ENCODE measurements around the gene PXMP2.

Gene PXMP2

DNA sequence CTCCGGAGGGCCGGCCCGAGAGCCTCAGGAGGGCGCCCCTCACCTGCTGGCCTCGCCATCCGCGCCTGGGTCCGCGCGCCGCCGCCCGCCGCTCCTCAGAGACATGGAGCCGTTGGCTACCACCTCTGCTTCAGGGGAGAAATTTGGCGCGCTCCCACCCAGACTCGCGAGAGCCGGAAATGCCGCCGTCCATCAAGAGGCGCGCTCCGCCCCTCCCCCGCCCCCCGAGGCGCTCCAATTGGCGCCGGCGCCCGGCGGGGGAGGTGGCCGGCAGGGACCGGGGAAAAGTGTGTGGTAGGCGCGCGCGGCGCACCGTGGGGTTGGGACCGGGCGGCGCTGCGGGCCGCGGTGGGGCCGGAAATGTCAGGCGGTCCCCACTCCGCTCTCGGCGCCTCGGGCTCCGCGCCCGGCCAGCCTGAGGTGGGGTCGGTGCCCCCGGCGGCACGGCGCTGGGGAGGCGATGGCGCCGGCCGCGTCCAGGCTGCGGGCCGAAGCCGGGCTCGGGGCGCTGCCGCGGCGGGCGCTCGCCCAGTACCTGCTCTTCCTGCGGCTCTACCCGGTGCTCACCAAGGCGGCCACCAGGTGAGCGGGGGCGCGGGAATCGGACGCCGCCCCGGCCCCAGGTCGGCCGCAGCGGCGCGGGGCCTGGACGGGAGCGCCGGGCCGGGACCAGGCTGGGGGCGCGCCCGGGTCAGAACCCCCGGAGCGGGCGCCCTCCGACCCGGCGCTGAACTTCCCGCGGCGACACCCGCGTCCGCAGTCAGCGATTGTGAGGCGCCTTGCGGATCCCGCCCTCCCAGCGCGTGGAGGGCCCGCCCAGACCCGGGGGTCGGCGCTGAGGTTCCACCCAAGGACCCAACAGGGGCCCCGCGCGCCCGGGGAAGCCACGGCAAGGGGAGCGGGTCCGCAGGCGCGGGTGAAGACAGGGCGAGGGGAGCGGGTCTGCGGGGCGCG is at the start of gene PXMP2, which contains the start of gene POLE:
Gene PXMP2 (plus strand): TSS at position 377 of the 954 bp plus-strand sequence. CDS start 84 bp downstream, at position 461.
Gene POLE (minus strand): TSS at position 132 of the 954 bp plus-strand sequence. CDS start 27 bp downstream, at position 105.
- ATAC-seq (peak; percentile 96), DNase-seq (ENCODE audit: low spot score in 2 of 2) (peak; percentile 84 to 93)
- H3K4me1 Mint-ChIP-seq, result peaks cover 12% of the 10 kb centered on the region
- H3K27ac Mint-ChIP-seq, result peak within 1 kb of the TSS; percentile 81
- peaks cover 22% of the 10 kb centered on the region for H3K36me3 Mint-ChIP-seq
- no peaks in the 10 kb centered on the region for H3K9me3 Mint-ChIP-seq
- H3K4me3 Mint-ChIP-seq, result peak within 1 kb of the TSS; percentile 71

DNA sequence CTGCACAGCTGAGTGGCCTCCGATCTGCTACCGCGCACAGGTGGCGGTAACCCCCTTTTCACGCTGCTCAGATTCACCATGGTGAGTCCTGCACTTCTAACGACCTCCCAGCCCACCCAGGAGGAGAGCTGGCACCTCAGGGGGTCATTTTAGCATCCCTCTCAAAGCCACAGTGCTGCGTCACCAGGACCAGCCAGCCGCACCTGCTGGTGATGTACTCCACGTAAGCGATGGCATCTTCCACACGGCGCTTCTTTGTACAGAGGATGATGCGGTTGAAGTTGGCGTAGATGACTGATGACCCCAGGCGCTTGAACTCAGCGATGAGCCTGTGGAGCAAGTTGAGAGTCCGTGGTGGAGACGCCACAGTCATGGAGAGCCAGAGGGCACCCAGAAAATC is 49.6 kb upstream of the PXMP2 start:
- Mint-ChIP-seq H3K36me3 (peaks cover 86% of the 10 kb centered on the region), H3K4me1 (peaks cover 14% of the 10 kb centered on the region), H3K27ac (peak overlapping the region; percentile 50), H3K4me3 (no peak overlapping the region), H3K9me3 (no peaks in the 10 kb centered on the region)
- no peak for DNase-seq (ENCODE audit: low spot score in 2 of 2)
- no peak for ATAC-seq

DNA sequence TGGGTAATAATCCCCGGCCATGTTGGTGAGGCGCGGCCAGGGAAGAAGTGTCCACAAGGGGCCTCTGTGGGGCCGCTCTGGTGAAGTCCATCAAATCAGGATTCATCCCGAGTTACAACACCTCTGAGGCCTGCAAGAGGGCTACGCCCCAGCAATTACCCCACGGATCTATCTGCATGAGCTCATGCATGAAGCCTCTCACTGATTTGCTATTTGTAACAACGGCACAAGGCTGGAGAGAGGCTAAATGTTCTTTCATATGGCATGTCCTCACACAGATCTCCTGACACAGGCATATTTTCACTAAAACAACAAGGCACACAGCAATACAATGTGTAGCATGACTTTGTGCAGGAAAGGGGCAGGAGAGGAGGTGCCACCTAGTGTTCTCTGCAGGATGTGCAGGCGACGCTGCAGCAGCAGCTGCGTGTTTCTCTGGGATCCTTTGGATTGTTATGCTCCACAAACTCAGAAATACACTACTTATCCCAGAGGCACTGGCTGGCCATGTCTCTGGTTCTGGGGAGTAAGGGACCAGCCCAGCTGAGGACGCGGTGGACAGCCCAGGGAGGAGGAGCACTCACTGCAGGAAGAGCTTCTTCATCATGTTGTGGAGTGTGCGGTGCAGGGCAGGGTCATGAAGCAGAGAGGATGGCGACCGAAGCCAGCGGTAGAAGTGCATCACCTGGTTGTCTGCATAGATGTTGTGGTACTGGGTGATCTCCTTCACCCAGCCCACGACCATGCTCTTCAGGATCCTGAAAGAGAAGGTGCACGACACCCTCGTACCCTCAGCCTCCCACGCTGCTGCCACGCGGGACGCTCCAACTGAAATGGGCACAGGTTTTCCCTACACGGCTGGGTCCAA is 48.6 kb upstream of the PXMP2 start:
- Mint-ChIP-seq H3K36me3 (peaks cover 82% of the 10 kb centered on the region), H3K27ac (no peak overlapping the region)
- no peak for DNase-seq (ENCODE audit: low spot score in 2 of 2)

DNA sequence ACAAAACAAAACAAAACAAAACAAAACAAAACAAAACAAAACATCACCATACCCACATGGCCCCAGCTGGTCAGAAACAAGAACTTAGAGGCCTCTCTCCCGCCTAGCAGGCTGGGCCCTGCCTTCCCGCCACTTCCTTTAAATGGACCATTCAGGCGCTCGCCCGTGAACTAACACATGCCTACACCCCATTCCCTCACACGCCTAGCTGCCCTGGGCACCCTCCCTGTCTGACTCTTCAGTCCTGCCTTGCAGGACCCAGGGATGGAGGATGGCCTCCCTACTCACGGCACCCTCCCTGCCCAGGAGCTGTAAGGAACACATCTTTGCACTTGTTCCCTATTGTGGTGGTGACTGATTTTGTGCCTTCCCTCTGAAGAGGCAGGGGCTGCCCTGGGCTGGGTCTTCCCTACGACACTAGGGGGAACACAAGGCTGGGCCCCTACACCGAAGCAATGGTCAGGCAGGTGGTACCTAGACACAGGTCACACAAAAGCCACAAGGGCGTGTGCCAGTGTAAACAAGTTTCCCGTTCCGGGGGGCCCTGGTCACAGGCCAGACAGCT is 47.3 kb upstream of the PXMP2 start:
- ATAC-seq (no peak), DNase-seq (ENCODE audit: low spot score in 2 of 2) (no peak)
- peaks cover 10% of the 10 kb centered on the region for H3K4me1 Mint-ChIP-seq
- no peak overlapping the region for H3K27ac Mint-ChIP-seq
- H3K9me3 Mint-ChIP-seq, result no peaks in the 10 kb centered on the region
- no peak overlapping the region for H3K4me3 Mint-ChIP-seq
- peaks cover 76% of the 10 kb centered on the region for H3K36me3 Mint-ChIP-seq

More for the DNA sequence above, 48.6 kb upstream of the PXMP2 start:
- ATAC-seq, result no peak
- Mint-ChIP-seq H3K4me1 (peaks cover 14% of the 10 kb centered on the region), H3K4me3 (no peak overlapping the region), H3K9me3 (no peaks in the 10 kb centered on the region)

DNA sequence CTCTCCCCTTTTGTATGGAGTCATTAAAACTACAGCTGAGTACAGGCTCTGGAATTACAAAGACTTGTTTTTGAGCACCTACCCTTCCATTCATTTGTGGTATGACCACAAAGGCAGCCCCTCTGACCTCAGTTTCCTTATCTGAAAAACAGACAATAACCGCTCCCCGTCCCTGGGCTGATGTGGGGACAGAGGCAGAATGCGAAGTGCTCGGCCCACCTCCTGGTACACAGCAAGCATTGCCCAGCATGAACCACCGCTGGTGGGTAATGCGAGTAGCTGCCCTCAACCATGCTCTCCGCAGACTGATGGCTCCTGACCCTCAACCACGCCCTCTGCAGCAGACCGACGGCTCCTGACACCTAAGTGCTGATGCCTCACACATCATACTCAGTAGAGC is 46.5 kb upstream of the PXMP2 start:
- Mint-ChIP-seq H3K36me3 (peaks cover 76% of the 10 kb centered on the region), H3K4me1 (peaks cover 6% of the 10 kb centered on the region), H3K4me3 (no peak overlapping the region), H3K9me3 (no peaks in the 10 kb centered on the region), H3K27ac (peak overlapping the region; percentile 57)
- no peak for DNase-seq (ENCODE audit: low spot score in 2 of 2)
- no peak for ATAC-seq

DNA sequence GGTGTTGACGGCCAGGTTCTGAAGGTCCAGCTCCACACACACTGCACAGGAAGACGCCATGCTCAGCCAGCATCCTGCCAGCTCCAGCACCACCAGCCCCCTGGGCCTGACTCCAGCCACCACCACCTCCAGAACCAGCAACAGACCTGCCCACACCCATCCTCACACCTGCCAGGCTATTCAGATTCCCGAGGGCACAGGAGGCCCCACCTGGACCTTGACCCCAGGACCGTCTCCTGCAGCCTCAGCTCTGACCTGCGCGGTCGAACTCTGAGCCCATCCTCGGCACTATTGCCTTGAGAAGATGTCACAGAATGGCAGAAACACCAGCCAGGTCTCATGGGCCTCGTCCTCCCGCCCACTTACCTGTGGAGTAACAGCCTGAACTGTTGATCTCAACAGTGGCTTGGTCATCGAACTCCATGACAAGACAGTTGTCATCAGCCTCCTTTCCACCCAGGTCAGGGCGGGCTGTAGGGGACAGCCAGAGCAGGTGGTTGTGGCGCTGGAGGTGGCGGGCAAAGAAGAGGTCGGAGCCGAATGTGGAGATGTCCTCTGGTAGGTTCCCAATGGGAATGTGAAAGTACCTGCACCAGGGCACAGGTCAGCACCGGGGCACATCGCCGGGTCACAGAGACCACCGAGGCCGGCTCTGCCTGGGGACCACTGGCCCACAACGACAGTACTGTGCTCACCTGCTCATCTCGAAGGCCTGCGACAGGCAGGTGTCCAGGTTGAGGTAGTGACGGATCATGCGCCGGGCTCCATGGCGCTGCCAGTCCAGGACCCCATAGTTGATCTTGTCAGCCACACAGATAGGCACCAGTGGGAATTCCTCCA is 45.4 kb upstream of the PXMP2 start:
- Mint-ChIP-seq H3K4me1 (peaks cover 6% of the 10 kb centered on the region), H3K27ac (no peak overlapping the region), H3K9me3 (no peaks in the 10 kb centered on the region), H3K36me3 (peaks cover 76% of the 10 kb centered on the region), H3K4me3 (no peak overlapping the region)
- ATAC-seq (no peak), DNase-seq (ENCODE audit: low spot score in 2 of 2) (no peak)

DNA sequence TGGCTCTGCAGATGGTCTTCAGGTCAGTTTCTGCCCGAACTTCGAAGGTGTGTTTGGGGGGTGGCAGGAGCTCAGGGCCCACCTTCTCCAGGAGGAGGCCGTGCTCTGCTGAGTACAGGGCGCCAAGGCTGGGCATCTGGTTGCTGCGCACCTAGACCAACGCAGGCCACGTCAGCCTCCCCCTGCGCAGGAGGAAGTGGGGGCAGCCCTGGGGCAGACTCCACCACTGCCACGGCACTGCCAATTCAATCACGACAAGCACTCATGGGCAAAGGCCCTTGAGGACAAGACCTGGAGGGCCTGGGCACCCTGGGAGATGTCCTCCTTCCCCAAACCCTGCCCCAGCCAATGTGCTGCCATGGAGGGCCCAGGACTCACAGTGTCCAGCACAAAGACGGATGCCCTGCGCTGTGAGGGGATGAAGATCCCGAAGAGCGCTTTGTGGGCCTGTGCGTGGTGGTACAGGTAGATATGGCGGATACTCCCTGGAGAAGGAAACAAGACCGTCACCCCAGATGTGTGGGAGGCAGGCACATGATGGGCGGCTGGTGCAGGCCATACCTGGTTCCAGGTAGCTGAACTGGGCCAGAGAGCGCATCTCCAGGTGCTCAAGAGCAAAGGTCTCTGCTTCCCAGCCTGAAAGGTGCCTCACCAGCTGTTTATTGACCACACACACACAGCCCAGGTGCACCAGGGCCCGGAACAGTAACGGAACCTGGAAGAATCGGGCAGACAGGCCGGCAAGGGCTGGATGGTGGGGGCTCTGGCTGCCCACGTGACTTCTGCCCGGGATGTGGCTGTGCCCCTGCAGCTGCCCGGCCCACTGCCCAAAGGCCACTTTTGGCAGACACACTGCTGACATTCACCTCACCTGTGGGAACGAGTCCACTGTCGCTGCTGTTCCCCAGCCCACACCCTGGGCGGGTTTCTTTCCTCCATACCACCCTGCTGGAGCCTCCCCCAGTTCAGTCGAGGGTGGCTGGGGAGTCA is 44.2 kb upstream of the PXMP2 start:
- Mint-ChIP-seq H3K36me3 (peaks cover 76% of the 10 kb centered on the region), H3K4me3 (no peak overlapping the region), H3K9me3 (no peaks in the 10 kb centered on the region), H3K27ac (no peak overlapping the region), H3K4me1 (peaks cover 6% of the 10 kb centered on the region)
- no peak for DNase-seq (ENCODE audit: low spot score in 2 of 2)
- no peak for ATAC-seq

DNA sequence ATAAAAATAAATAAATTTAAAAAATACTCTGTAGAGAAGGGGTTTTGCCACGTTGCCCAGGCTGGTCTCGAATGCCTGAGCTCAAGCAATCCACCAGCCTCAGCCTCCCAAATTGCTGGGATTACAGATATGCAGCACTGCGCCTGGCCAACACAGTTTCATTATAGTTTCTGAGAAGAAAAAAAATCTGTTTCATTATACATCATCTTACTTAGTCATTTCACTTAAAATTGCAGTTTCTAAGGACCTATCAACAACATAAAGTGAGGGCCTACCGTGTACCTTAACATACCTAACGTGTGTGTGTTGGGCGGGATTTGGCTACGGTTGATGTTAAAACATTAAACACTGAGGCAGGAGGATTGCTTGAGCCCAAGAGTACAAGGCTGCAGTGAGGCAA is 40.5 kb upstream of the PXMP2 start:
- no peaks in the 10 kb centered on the region for H3K4me1 Mint-ChIP-seq
- H3K27ac Mint-ChIP-seq, result no peak overlapping the region

DNA sequence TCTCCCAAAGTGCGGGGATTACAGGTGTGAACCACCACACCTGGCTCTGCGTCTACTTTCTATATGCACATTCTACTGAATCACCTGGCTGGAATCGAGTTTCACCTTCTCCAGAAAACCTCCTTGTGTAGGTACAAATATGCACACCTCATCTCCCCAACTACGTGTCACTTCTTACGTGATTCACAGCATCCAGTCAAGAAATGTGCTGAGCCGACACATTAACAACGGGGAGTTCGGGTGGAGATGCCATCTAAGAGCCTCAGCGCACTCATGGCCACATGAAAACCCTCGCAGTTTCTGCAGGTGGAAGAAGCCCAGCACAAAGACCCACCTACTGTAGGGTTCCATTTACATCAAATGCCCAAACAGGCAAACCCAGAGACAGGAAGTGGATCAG is 39.5 kb upstream of the PXMP2 start:
- Mint-ChIP-seq H3K9me3 (no peaks in the 10 kb centered on the region), H3K27ac (no peak overlapping the region), H3K4me3 (no peak overlapping the region), H3K36me3 (peaks cover 90% of the 10 kb centered on the region), H3K4me1 (no peaks in the 10 kb centered on the region)
- ATAC-seq (no peak), DNase-seq (ENCODE audit: low spot score in 2 of 2) (no peak)

More for the DNA sequence above, 40.5 kb upstream of the PXMP2 start:
- H3K36me3 Mint-ChIP-seq, result peaks cover 86% of the 10 kb centered on the region
- ATAC-seq (peak; percentile 74), DNase-seq (ENCODE audit: low spot score in 2 of 2) (no peak)
- no peaks in the 10 kb centered on the region for H3K9me3 Mint-ChIP-seq
- H3K4me3 Mint-ChIP-seq, result no peak overlapping the region

DNA sequence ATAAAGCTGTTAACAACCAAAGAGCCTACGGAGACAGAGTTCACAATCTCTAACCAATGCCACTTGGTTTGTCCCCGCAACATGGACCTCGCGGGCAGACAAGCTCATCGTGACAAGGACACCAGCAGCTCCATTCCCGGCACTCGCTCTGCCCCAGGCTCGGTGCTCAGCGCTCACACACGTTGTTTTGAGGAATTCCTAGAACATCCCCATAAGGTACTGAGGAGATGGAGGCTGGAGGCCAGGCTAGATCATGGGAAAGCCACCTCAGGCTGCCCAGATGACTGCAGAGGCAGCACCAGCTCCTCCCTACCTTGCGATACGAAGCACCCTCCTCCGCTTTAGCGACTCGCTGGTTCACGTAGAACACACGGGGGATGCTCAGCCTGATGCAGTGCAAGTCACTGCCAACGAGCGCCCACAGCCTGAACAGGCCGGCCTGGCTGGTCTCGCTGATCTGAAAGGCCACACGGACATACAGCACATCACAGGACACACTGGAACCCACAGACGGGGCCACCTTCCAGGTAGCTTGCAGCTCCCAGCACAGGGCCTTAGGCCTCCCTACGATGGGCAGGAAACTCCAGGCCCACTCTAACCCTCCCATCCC is 38.7 kb upstream of the PXMP2 start:
- Mint-ChIP-seq H3K36me3 (peaks cover 94% of the 10 kb centered on the region), H3K9me3 (no peaks in the 10 kb centered on the region), H3K27ac (no peak overlapping the region)

DNA sequence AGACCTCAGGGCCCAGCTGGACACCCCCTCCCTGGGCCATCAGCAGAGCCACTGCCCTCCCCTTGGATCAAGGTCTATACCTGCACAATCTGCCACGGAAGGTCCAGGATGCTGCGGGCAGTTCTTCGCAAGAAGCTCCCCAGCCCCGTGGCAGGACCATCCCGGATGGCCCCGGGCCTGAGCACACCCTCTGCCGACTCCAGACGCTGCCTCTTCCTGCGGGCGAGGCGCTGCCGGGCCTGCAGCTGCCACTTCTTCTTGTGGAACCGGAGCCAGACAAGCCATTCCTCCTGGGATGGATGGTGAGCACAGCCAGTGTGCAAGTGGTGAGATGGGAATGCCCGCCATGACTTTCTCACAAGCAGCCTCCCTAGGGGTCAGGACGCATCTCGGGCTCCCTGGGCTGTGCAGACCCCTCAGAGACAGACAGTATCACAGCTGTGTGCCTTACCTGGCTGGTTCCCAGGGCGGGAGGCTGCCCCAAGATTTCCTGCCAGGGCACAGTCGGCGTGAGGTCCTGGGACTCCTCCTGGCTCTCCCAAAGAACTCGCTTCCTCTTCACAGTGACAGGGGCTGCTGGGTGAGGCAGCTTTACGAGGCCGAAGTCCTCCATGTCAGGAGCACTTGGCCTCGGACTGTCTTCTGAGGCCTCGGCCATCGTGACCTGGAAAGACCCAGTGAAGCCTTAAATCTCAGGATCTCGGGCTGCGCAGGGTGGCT is 38.0 kb upstream of the PXMP2 start:
- DNase-seq (ENCODE audit: low spot score in 2 of 2), result no peak
- H3K4me1 Mint-ChIP-seq, result no peaks in the 10 kb centered on the region
- H3K4me3 Mint-ChIP-seq, result no peak overlapping the region
- no peaks in the 10 kb centered on the region for H3K9me3 Mint-ChIP-seq
- no peak overlapping the region for H3K27ac Mint-ChIP-seq
- H3K36me3 Mint-ChIP-seq, result peaks cover 94% of the 10 kb centered on the region
- no peak for ATAC-seq

More for the DNA sequence above, 38.7 kb upstream of the PXMP2 start:
- Mint-ChIP-seq H3K4me3 (no peak overlapping the region), H3K4me1 (no peaks in the 10 kb centered on the region)
- DNase-seq (ENCODE audit: low spot score in 2 of 2), result no peak
- ATAC-seq, result peak; percentile 24

DNA sequence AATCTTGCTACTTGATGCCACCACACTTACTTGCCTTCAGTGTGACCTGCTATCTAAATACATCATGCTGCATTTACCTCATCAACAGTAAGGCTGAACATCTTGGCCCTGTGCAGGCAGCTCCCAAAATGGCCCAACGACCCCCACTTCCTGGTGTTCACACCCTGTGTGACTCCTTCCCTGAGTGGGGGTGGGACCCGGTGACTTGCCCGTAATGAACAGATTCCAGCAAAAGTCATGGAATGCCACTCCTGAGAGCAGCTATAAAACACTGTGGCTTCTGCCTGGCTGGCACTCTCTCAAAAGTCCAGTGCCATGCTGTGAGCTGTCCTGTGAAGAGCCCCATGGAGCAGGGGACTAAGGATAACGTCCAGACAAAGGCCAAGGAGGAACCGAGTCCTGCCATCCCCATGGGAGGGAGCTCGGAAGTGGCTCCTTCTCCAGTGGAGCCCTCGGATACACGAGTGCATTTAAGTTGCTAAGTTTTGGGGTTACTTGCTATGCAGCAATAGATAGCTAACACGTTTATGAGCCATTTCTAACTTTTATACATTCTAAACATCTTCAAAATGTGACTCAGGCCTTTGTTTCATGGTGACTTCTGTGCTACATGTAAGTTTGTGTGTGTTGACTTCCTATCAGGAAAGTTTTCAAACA is 35.8 kb upstream of the PXMP2 start:
- no peak overlapping the region for H3K4me3 Mint-ChIP-seq
- H3K27ac Mint-ChIP-seq, result peak overlapping the region; percentile 60
- H3K9me3 Mint-ChIP-seq, result no peaks in the 10 kb centered on the region
- peaks cover 100% of the 10 kb centered on the region for H3K36me3 Mint-ChIP-seq
- H3K4me1 Mint-ChIP-seq, result no peaks in the 10 kb centered on the region
- no peak for ATAC-seq
- DNase-seq (ENCODE audit: low spot score in 2 of 2), result no peak
